ENCODE results near the gene OR12D2. TPM values are rescaled to one million over a fixed set of nuclear protein-coding genes. Genes with fewer than 3 reads are reported as not detected.

Gene OR12D2
- total and polyA plus RNA-seq, 2 of the 4 experiments (the other 2 are of a cell fraction) = not detected

- H4K5ac ChIP-seq (ENCODE audit: low read depth, low read length) = no peak overlapping the region
- in situ Hi-C loops (cut with MboI; ENCODE audit: low sequenced_read_pairs) (no loop called here), dilution Hi-C loops (cut with HindIII; ENCODE audit: low sequenced_read_pairs, unreplicated experiment) (no loop called here), intact Hi-C loops (cut with micrococcal nuclease) (no loop called here)
- H3K14ac ChIP-seq (replicated peaks; ENCODE audit: low read depth, low read length) = no peak overlapping the region
- H3K36me3 ChIP-seq (ENCODE audit: control insufficient read depth, insufficient read depth, low read length) = no peaks in the 10 kb centered on the region
- no peak overlapping the region for H3K9ac ChIP-seq (ENCODE audit: low read depth, low read length)
- H2BK15ac ChIP-seq (ENCODE audit: low read depth, low read length) = no peak overlapping the region
- no peak overlapping the region for H3K4me3 ChIP-seq (ENCODE audit: insufficient read depth, low read depth, low read length)
- no peak overlapping the region for H2AK5ac ChIP-seq (ENCODE audit: low read depth, low read length)
- no peak overlapping the region for H4K91ac ChIP-seq (ENCODE audit: insufficient read depth, low read depth, low read length)
- no peak overlapping the region for H2AFZ ChIP-seq (replicated peaks; ENCODE audit: low read length, poor library complexity)
- no peak overlapping the region for H4K8ac ChIP-seq (ENCODE audit: low read depth in 2 of 2, low read length in 2 of 2)
- no peaks in the 10 kb centered on the region for H3K4me1 ChIP-seq (ENCODE audit: control insufficient read depth, insufficient read depth, low read length)
- ATAC-seq (ENCODE audit: low read depth) (no peak), DNase-seq (no peak)
- H3K27ac ChIP-seq (ENCODE audit: insufficient read depth, low read length) = no peak overlapping the region
- no peak overlapping the region for H2BK20ac ChIP-seq (ENCODE audit: low read depth, low read length)
- H3K56ac ChIP-seq (ENCODE audit: extremely low read depth, insufficient read depth, low read length) = no peak overlapping the region
- no peaks in the 10 kb centered on the region for H3K9me1 ChIP-seq (ENCODE audit: insufficient read depth, low read length)
- H2BK120ac ChIP-seq (ENCODE audit: low read depth, low read length) = no peak overlapping the region
- BruUV-seq (replicated peaks) = no TSS peak
- no peak overlapping the region for H2BK5ac ChIP-seq (ENCODE audit: low read depth, low read length, poor library complexity, severe bottlenecking)
- no peak overlapping the region for H2AK9ac ChIP-seq (replicated peaks; ENCODE audit: low read depth, low read length, poor library complexity)
- no peak overlapping the region for H3K4me2 ChIP-seq (ENCODE audit: low read depth, low read length)
- no peak overlapping the region for H3K4ac ChIP-seq (ENCODE audit: low read depth, low read length)
- H4K20me1 ChIP-seq (ENCODE audit: insufficient read depth, low read length) = no peaks in the 10 kb centered on the region
- no peaks in the 10 kb centered on the region for H3K27me3 ChIP-seq (ENCODE audit: control insufficient read depth, insufficient read depth, low read length)
- no peak overlapping the region for H3K23ac ChIP-seq (ENCODE audit: low read depth, low read length)
- TF ChIP-seq SMC3 (IDR thresholded peaks at IDR 0.05; ENCODE audit: low read depth, low read length) (no peak), MAFK (IDR thresholded peaks at IDR 0.05; ENCODE audit: low read depth, low read length) (no peak), MAZ (IDR thresholded peaks at IDR 0.05; ENCODE audit: borderline replicate concordance, low read depth, low read length) (no peak), CTCF (conservative IDR thresholded peaks at IDR 0.05; ENCODE audit: low read depth, low read length) (no peak), USF2 (IDR thresholded peaks at IDR 0.05; ENCODE audit: low read depth, low read length) (no peak), MXI1 (IDR thresholded peaks at IDR 0.05; ENCODE audit: borderline replicate concordance, low read depth, low read length) (no peak), ELK1 (IDR thresholded peaks at IDR 0.05; ENCODE audit: borderline replicate concordance, low read depth, low read length) (no peak), RCOR1 (IDR thresholded peaks at IDR 0.05; ENCODE audit: insufficient replicate concordance, low read length) (no peak), RAD21 (IDR thresholded peaks at IDR 0.05; ENCODE audit: low read length) (no peak), FOS (IDR thresholded peaks at IDR 0.05; ENCODE audit: low read depth, low read length) (no peak), RFX5 (IDR thresholded peaks at IDR 0.05; ENCODE audit: low read depth, low read length) (no peak), BHLHE40 (IDR thresholded peaks at IDR 0.05; ENCODE audit: low read depth, low read length) (no peak)
- CTCF ChIA-PET = no interaction called here
- H3K9me3 ChIP-seq (ENCODE audit: control insufficient read depth, insufficient read depth, low read length) = peaks cover 9% of the 10 kb centered on the region; the same call in 1 of the 2 replicates
- POLR2A ChIA-PET (ENCODE audit: unreplicated experiment) = no interaction called here
- H3K18ac ChIP-seq (ENCODE audit: low read depth, low read length) = no peak overlapping the region
- H3K79me1 ChIP-seq (ENCODE audit: low read depth in 1 of 2, low read length in 2 of 2) = no peaks in the 10 kb centered on the region
These were observed 19.4 kb upstream of the OR12D2 start for GRCh38 chr6:29376003-29376402.

Measured in IMR-90 (cell line).